HepG2 (cell line): ENCODE results near the gene SERINC2.

Experiments used
- EP300 ChIP-seq, 3 experiments: sonication (generic) in 1 of 3; formaldehyde crosslinking in 1 of 3; IDR thresholded peaks; 2 replicates each; pipeline versions ENCODE4 v1.5.1 to v1.6.1; 2011 to 2020; ENCODE audit warnings: low read depth in 2 of 3, low read length in 2 of 3, borderline replicate concordance in 1 of 3, improper control_type of control experiment in 1 of 3, mild to moderate bottlenecking in 1 of 3, missing genetic modification reagents in 1 of 3, moderate library complexity in 1 of 3
- RFXAP ChIP-seq: sonication (generic); formaldehyde crosslinking; IDR thresholded peaks from 2 replicates; pipeline ENCODE4 v1.4.0; 2020; ENCODE audit warnings: missing genetic modification reagents, borderline replicate concordance
- ZNF30 ChIP-seq: sonication (generic); formaldehyde crosslinking; IDR thresholded peaks from 2 replicates; pipeline ENCODE4 v1.5.0; 2020; ENCODE audit warnings: mild to moderate bottlenecking, missing genetic modification reagents
- TF ChIP-seq, protein P1 (sequence below): sonication (generic); formaldehyde crosslinking; IDR thresholded peaks from 2 replicates; pipeline ENCODE4 v1.4.0; 2020; ENCODE audit warnings: missing genetic modification reagents, borderline replicate concordance
- TF ChIP-seq, protein P2 (sequence below): sonication (generic); formaldehyde crosslinking; IDR thresholded peaks from 2 replicates; pipeline ENCODE4 v1.5.0; 2020; ENCODE audit warnings: mild to moderate bottlenecking, missing genetic modification reagents, moderate library complexity

DNA sequence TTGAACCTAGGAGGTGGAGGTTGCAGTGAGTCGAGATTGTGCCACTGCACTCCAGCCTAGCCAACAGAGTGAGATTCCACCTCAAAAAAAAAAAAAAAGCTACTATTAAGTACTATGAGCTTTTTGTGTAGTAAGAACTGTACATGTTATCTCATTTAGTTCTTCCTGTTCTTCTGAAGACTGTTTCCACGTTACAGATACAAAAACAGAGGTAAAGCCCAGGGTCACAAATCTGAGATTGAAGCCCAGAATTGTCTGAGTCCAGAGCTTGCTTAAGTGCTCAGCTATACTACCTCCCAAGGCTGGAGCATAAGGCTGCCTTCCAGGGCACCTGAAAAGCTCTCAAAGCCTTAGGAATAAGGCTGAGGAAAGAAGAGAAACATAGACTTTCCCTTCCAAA, 43.0 kb upstream of the SERINC2 start:
- TF ChIP-seq ZNF30 (CRISPR knock-in tag): no peak
- TF ChIP-seq RFXAP (CRISPR knock-in tag): no peak
- TF ChIP-seq, protein P1, sequence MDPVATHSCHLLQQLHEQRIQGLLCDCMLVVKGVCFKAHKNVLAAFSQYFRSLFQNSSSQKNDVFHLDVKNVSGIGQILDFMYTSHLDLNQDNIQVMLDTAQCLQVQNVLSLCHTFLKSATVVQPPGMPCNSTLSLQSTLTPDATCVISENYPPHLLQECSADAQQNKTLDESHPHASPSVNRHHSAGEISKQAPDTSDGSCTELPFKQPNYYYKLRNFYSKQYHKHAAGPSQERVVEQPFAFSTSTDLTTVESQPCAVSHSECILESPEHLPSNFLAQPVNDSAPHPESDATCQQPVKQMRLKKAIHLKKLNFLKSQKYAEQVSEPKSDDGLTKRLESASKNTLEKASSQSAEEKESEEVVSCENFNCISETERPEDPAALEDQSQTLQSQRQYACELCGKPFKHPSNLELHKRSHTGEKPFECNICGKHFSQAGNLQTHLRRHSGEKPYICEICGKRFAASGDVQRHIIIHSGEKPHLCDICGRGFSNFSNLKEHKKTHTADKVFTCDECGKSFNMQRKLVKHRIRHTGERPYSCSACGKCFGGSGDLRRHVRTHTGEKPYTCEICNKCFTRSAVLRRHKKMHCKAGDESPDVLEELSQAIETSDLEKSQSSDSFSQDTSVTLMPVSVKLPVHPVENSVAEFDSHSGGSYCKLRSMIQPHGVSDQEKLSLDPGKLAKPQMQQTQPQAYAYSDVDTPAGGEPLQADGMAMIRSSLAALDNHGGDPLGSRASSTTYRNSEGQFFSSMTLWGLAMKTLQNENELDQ (CRISPR knock-in tag): no peak
- TF ChIP-seq EP300 (IDR thresholded peaks at IDR 0.05; ENCODE audit: low read depth in 2 of 2, low read length in 2 of 2): no peak
- no peak for TF ChIP-seq EP300 (CRISPR knock-in tag; IDR thresholded peaks at IDR 0.05; ENCODE audit: borderline replicate concordance)
- TF ChIP-seq, protein P2, sequence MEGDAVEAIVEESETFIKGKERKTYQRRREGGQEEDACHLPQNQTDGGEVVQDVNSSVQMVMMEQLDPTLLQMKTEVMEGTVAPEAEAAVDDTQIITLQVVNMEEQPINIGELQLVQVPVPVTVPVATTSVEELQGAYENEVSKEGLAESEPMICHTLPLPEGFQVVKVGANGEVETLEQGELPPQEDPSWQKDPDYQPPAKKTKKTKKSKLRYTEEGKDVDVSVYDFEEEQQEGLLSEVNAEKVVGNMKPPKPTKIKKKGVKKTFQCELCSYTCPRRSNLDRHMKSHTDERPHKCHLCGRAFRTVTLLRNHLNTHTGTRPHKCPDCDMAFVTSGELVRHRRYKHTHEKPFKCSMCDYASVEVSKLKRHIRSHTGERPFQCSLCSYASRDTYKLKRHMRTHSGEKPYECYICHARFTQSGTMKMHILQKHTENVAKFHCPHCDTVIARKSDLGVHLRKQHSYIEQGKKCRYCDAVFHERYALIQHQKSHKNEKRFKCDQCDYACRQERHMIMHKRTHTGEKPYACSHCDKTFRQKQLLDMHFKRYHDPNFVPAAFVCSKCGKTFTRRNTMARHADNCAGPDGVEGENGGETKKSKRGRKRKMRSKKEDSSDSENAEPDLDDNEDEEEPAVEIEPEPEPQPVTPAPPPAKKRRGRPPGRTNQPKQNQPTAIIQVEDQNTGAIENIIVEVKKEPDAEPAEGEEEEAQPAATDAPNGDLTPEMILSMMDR (CRISPR knock-in tag): no peak
